DND-41 (cell line): ENCODE measurements around the gene ADCY9.

Experiments
- CTCF ChIP-seq: IDR thresholded peaks from 2 replicates; pipeline ENCODE4 v1.5.1; 2012; ENCODE audit warnings: borderline replicate concordance, low read length, moderate library complexity, mild to moderate bottlenecking; ENCODE audit not compliant: poor library complexity, severe bottlenecking; ENCODE audit errors: extremely low read depth
- EZH2 ChIP-seq: IDR thresholded peaks from 3 replicates; pipeline ENCODE4 v1.6.1; 2012; ENCODE audit warnings: borderline replicate concordance, low read depth, mild to moderate bottlenecking, moderate library complexity, low read length, inconsistent platforms; ENCODE audit not compliant: severe bottlenecking

- no peak for TF ChIP-seq CTCF
- no peak for TF ChIP-seq EZH2
Observed at GRCh38 chr16:4062212-4062802, 53.9 kb downstream of the ADCY9 start.
